ENCODE data around the gene TRAPPC3L. TPM values are rescaled to one million over a fixed set of nuclear protein-coding genes. Genes with fewer than 3 reads are reported as not detected.

TRAPPC3L gene
- total RNA-seq, 1 experiment from 2014 or later: not detected

GRCh38 chr6:116468293-116468692 is 77.2 kb downstream of the TRAPPC3L start:
- H3K36me3 ChIP-seq (ENCODE audit: control insufficient read depth, insufficient read depth, low read length): no peaks in the 10 kb centered on the region
- BruUV-seq (replicated peaks): no TSS peak
- Mint-ChIP-seq H3K27me3 (ENCODE audit: insufficient read depth, unreplicated experiment) (peaks cover 24% of the 10 kb centered on the region), H3K36me3 (ENCODE audit: insufficient read depth, unreplicated experiment) (no peaks in the 10 kb centered on the region), H3K27ac (ENCODE audit: unreplicated experiment) (no peak overlapping the region), H3K4me1 (ENCODE audit: low read depth, unreplicated experiment) (no peaks in the 10 kb centered on the region), H3K4me3 (ENCODE audit: unreplicated experiment) (no peak overlapping the region), H3K9me3 (ENCODE audit: unreplicated experiment) (no peaks in the 10 kb centered on the region)
- no peak overlapping the region for H3K4me3 ChIP-seq (ENCODE audit: low read depth, low read length)
- no peak for DNase-seq
- ChIA-PET CTCF (no interaction called here), POLR2A (no interaction called here)
- H3K4me1 ChIP-seq: no peaks in the 10 kb centered on the region
- no peaks in the 10 kb centered on the region for H3K9me3 ChIP-seq
- intact Hi-C loops (cut with micrococcal nuclease; ENCODE audit: unreplicated experiment): no loop called here
- no peaks in the 10 kb centered on the region for H3K27me3 ChIP-seq (replicated peaks; ENCODE audit: control insufficient read depth, insufficient read depth, low read length)
- TF ChIP-seq CTCF (IDR thresholded peaks at IDR 0.05; ENCODE audit: insufficient read depth in 1 of 2, low read depth in 1 of 2, low read length in 1 of 2, severe bottlenecking in 1 of 2, unreplicated experiment in 1 of 2): no peak

- no peak overlapping the region for H3K27ac Mint-ChIP-seq (ENCODE audit: unreplicated experiment)
- no peaks in the 10 kb centered on the region for H3K36me3 Mint-ChIP-seq (ENCODE audit: insufficient read depth, unreplicated experiment)
- Histone ChIP-seq H3K9me3 (no peaks in the 10 kb centered on the region), H3K27me3 (replicated peaks; ENCODE audit: control insufficient read depth, insufficient read depth, low read length) (no peaks in the 10 kb centered on the region), H3K4me3 (ENCODE audit: low read depth, low read length) (no peak overlapping the region), H3K4me1 (no peaks in the 10 kb centered on the region), H3K36me3 (ENCODE audit: control insufficient read depth, insufficient read depth, low read length) (no peaks in the 10 kb centered on the region)
- no peak for TF ChIP-seq CTCF (IDR thresholded peaks at IDR 0.05; ENCODE audit: insufficient read depth in 1 of 2, low read depth in 1 of 2, low read length in 1 of 2, severe bottlenecking in 1 of 2, unreplicated experiment in 1 of 2)
- no peak overlapping the region for H3K4me3 Mint-ChIP-seq (ENCODE audit: unreplicated experiment)
- POLR2A ChIA-PET: no interaction called here
- no peaks in the 10 kb centered on the region for H3K4me1 Mint-ChIP-seq (ENCODE audit: low read depth, unreplicated experiment)
- BruUV-seq (replicated peaks): no TSS peak
- no peaks in the 10 kb centered on the region for H3K9me3 Mint-ChIP-seq (ENCODE audit: unreplicated experiment)
- peaks cover 20% of the 10 kb centered on the region for H3K27me3 Mint-ChIP-seq (ENCODE audit: insufficient read depth, unreplicated experiment)
- CTCF ChIA-PET: no interaction called here
- intact Hi-C loops (cut with micrococcal nuclease; ENCODE audit: unreplicated experiment): no loop called here
- no peak for DNase-seq
These were observed 78.0 kb downstream of the TRAPPC3L start for GRCh38 chr6:116467514-116467913.

- H3K36me3 ChIP-seq (ENCODE audit: control insufficient read depth, insufficient read depth, low read length): no peaks in the 10 kb centered on the region
- no peaks in the 10 kb centered on the region for H3K9me3 ChIP-seq
- ChIA-PET CTCF (no interaction called here), POLR2A (no interaction called here)
- Mint-ChIP-seq H3K4me1 (ENCODE audit: low read depth, unreplicated experiment) (no peaks in the 10 kb centered on the region), H3K27me3 (ENCODE audit: insufficient read depth, unreplicated experiment) (peaks cover 20% of the 10 kb centered on the region), H3K27ac (ENCODE audit: unreplicated experiment) (no peak overlapping the region), H3K9me3 (ENCODE audit: unreplicated experiment) (no peaks in the 10 kb centered on the region), H3K4me3 (ENCODE audit: unreplicated experiment) (no peak overlapping the region), H3K36me3 (ENCODE audit: insufficient read depth, unreplicated experiment) (no peaks in the 10 kb centered on the region)
- TF ChIP-seq CTCF (IDR thresholded peaks at IDR 0.05; ENCODE audit: insufficient read depth in 1 of 2, low read depth in 1 of 2, low read length in 1 of 2, severe bottlenecking in 1 of 2, unreplicated experiment in 1 of 2): no peak
- no TSS peak for BruUV-seq (replicated peaks)
- no peaks in the 10 kb centered on the region for H3K27me3 ChIP-seq (replicated peaks; ENCODE audit: control insufficient read depth, insufficient read depth, low read length)
- intact Hi-C loops (cut with micrococcal nuclease; ENCODE audit: unreplicated experiment): no loop called here
- H3K4me1 ChIP-seq: no peaks in the 10 kb centered on the region
- DNase-seq: no peak
- no peak overlapping the region for H3K4me3 ChIP-seq (ENCODE audit: low read depth, low read length)
These were observed 78.4 kb downstream of the TRAPPC3L start for GRCh38 chr6:116467096-116467495.
